Stimulated activated CD4-positive, alpha-beta T cell treated with anti-CD3 and anti-CD28 coated beads, Interleukin-4, amount 100 ng/mL, for 4 hours (primary cell): ENCODE measurements around the gene SNX18.
"Not testable (repeated sequence)": the region's sequence is repeated elsewhere in the genome, so short reads cannot be mapped to it uniquely, and the experiment has no call there.

Experiments
- DNase-seq, 2 experiments: peaks; one replicate each; pipeline ENCODE4 v3.0.0-alpha.2; 2020

The SNX18 gene

GRCh38 chr5:54520940-54521339 lies 3.4 kb downstream of the SNX18 start:
- DNase-seq = no peak

- DNase-seq = no peak
Measured at GRCh38 chr5:54521856-54522479, 4.4 kb downstream of the SNX18 start.

- no peak for DNase-seq
Measured at GRCh38 chr5:54523534-54523933, 6.0 kb downstream of the SNX18 start.

GRCh38 chr5:54524082-54524481 lies 6.5 kb downstream of the SNX18 start:
- no peak for DNase-seq

GRCh38 chr5:54524704-54525103 lies 7.1 kb downstream of the SNX18 start:
- no peak for DNase-seq

- DNase-seq = no peak
Measured at GRCh38 chr5:54525261-54525660, 7.7 kb downstream of the SNX18 start.

GRCh38 chr5:54525692-54526091 lies 8.1 kb downstream of the SNX18 start:
- DNase-seq = no peak

GRCh38 chr5:54526604-54527288 lies 9.2 kb downstream of the SNX18 start:
- DNase-seq = no peak

GRCh38 chr5:54528633-54529209 lies 11.2 kb downstream of the SNX18 start:
- no peak for DNase-seq

GRCh38 chr5:54529565-54529964 lies 12.0 kb downstream of the SNX18 start:
- DNase-seq = no peak

- DNase-seq = no peak
Measured at GRCh38 chr5:54531546-54531945, 14.0 kb downstream of the SNX18 start.

GRCh38 chr5:54533541-54534190 lies 16.1 kb downstream of the SNX18 start:
- DNase-seq = no peak

- no peak for DNase-seq
Measured at GRCh38 chr5:54534191-54535004, 16.8 kb downstream of the SNX18 start.

GRCh38 chr5:54535149-54535844 lies 17.7 kb downstream of the SNX18 start:
- DNase-seq = no peak

- DNase-seq = not testable (repeated sequence)
Measured at GRCh38 chr5:54536375-54536774, 18.8 kb downstream of the SNX18 start.

GRCh38 chr5:54536861-54537260 lies 19.3 kb downstream of the SNX18 start:
- not testable (repeated sequence) for DNase-seq

GRCh38 chr5:54537725-54538124 lies 20.2 kb downstream of the SNX18 start:
- DNase-seq = no peak

- DNase-seq = no peak
Measured at GRCh38 chr5:54538156-54538555, 20.6 kb downstream of the SNX18 start.

GRCh38 chr5:54539001-54539400 lies 21.4 kb downstream of the SNX18 start:
- no peak for DNase-seq

GRCh38 chr5:54540286-54540685 lies 22.7 kb downstream of the SNX18 start:
- DNase-seq = no peak

GRCh38 chr5:54541823-54542783 lies 24.5 kb downstream of the SNX18 start:
- no peak for DNase-seq
